SIG-M5 treated with dmso at 0.1 percent for 504 hours (cell line): ENCODE data around the gene SLC6A6.
"Not testable (repeated sequence)": the region's sequence is repeated elsewhere in the genome, so short reads cannot be mapped to it uniquely, and the experiment has no call there.

Experiments used
- DNase-seq: peaks from one replicate; lab custom pipeline; 2025; ENCODE audit not compliant: unreplicated experiment; lab: John Stamatoyannopoulos, UW

The SLC6A6 gene

DNA sequence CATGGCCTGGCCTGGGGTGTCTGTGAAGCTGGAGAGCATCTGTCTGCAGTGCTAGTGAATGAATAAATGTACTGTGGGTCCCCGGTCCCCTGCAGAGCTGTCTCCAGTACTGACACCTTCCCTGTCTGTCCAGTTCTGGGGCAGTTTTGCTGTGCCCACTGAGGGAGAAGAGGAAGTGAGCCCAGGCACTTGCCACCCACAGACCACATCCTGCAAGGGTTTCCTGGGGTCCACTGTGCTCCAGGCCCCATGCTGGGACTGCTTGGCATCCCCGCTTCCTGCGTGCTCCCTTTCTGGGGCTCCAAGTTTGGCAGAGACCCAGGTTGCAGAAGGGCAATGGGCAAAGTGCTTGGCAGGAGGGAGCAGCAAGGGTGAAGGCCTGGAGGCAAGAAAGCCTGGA, 4.9 kb upstream of the SLC6A6 start:
- peak; percentile 42 for DNase-seq

DNA sequence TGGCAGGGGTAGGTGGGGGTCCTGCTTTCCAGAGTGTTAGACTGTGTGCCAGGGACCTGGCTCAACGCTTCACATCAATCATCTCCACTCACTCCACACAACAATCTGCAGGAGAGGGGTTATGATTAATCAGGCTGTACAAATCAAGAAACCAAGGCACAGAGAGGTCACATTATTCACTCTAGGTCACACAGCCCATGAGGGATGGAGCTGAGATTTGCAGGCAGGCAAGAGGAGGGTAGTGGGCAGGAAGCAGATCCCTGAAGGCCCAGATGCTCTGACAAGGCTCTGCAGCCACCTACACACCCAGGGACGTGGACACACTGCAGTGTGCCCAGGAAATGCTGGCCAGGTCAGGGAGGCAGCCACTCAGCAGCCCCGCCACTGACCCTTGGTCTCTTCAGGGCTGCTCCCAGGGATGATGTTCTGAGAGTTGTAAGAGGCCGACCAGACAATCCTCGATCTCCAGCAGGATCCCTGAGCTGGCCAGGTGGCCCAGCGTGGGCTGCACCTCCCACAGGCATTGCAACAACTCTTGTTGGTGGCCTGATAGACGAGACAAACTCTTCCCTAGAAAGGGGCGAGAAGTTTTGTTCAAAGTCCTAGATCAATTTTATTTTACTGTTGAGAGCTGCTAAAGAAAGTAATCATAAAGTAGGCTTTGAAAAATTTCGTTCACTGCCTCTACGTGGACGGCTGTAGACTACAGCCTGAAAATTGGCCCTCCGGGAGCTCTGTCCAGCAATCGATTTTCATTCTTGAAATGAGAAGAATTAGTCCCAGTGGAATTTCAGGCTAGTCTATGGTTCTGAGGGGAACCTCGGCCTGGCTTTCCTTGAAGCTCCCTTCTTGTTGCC, 4.2 kb upstream of the SLC6A6 start:
- no peak for DNase-seq

DNA sequence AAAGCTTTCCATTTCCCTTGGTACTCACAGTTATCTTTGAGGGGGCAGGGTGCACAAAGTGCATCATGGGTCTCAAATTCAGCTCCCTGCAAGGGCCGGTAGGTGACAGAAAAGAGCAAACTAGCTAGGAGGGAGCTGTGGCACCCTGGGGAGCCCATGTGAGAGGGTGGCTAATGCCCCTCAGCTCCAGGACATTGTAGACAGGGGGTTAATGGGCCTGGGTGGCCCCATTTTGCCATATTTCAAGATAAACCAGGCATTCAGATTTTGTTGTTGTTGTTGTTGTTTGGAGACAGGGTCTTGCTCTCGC, 3.7 kb upstream of the SLC6A6 start:
- peak; percentile 14 for DNase-seq

DNA sequence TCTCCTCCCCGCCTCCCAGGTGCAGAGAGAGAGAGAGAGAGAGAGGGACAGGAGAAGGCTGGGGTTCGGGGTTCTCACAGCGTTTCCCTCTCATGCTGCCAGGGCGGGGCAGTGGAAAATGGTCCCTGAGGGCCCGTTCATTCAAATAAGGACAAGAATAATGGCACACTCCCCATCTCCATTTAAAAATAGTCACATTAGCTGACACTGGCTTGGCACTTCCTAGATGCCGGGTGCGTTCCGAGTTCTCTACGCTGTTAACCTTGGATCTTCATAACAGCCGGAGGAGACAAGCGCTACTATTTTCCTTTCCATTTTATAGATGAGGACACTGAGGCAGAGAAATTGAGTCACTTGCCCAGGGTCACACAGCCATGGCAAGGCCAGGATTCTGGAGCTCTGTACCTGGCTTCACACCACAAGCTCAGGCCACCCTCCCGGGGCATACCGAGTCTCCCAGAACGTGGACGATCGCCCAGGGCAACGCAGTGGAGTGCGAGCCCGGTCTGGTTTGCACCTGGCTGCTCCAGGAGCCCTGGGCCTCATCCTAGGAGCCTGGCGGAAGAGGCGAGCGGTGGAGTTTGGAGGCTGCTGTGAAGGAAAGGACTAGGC, 608 bp upstream of the SLC6A6 start:
- no peak for DNase-seq

DNA sequence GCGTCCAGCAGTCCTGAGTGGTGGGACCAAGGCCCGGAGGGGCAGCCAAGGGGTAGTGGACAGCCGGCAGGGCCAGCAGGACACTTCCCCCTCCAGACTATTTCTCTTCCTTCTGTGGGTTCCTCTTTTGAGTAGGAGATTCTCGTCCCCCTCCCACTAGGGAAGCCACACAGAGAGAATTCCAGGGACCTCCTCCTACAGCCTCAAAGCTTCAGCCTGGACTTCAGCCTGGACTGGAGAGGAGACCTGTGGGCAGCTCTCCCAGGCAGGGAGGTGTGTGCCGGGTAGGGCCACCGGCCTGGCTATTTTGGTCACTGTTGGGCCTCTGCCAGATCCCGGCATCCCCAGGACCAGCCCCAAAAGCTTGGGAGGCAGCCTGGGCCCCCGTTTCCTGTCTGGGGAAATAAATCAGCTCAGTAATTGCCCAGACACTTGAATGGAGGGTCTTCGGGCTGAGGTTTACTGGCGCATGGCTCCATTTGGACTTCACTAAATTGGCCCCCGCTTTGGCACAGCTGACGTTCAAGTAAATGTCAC, 1.3 kb downstream of the SLC6A6 start:
- DNase-seq: peak; percentile 72

DNA sequence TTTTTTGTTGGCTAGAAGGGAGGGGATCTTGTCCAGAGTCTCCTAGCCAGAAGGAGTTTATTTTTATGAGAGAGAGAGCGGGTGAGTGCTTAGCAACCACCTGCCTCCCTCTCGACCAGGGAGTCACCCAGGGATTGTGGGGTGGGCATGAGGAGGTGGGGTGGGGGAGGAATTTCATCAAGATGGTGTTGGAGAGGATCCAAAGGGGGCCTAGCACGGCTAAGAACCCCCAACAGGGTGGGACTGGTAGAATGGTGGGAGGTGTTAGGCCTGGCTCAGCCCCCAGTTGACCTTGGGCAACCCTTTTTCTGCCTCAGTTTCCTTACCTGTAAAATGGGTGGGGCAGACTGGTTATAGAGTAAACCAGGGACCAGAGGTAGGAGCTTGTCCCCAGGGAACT, 1.8 kb downstream of the SLC6A6 start:
- no peak for DNase-seq

DNA sequence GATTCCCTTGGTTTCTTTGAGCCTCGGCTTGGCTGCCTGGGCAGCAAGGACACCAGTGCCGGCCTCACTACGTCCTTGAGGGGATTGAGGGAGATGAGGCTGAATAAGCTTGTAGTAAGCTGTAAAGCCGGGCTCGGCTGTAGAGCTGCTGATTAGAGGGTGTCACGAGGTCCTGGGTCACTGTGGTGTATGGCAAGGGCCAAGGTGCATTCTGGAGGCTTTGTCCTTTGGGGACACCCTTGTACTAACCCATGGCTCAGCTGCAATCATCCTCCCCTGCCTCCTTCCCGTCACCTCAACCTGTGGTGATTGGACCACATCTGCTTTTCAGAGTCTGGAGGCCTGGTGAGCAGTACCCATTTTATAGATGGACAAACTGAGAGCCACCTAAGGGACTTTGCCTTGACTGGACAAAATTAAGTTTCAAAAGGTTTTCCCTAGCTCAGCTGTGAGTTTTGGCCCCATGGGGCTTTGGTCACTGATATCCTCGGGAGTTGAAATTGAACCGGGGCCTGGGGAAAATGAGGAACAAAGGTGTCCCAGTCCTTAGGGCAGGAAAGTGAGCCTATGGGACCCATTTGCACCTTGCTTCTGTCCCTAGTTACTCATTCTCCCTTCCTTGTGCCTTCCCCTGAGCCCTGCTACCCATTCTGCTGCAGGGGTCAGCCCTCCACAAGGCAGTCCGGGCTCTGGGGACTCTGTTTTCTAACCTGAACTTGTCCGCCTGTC, 2.4 kb downstream of the SLC6A6 start:
- DNase-seq: no peak

DNA sequence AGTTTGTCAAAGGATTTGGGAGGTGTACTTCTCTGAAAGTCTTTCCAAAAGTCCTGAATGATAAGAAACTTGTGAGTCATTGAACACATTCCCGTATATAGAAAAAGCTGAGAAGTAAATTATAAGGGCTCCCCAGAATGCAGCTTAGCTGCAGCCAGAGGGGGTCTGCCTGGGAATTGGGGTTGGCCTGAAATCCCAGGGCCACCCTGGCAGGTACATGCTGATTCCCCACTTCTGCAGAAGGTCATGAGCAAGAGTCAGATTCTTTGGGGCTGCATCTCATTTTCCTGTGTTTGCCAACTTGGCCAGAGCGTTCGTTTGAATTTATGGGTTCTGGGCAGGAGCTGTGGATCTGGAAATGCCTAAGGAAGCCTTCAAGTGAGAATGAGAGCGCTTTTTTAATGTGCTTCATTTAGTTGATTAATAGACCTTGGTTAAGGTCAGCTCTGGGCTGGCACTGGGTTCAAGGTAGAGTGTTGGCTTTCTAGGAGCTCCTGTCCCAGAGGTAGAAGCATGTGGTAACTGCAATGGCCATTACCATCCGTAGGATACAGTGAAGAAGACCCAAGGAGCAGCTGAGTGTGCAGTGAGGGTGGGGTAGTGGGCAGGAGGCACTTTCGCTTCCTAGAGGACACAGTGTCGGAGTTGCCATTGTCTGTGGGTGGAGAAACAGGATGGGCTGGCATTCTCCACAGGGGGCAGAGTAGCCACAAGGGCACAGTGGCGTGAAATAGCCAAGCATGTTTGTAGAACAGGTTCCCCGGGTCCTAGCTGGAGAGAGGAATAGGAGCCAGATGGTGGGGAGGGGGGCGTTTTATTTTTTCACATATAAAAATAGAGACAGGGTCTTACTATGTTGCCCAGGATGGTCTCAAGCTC, 3.2 kb downstream of the SLC6A6 start:
- peak; percentile 26 for DNase-seq

DNA sequence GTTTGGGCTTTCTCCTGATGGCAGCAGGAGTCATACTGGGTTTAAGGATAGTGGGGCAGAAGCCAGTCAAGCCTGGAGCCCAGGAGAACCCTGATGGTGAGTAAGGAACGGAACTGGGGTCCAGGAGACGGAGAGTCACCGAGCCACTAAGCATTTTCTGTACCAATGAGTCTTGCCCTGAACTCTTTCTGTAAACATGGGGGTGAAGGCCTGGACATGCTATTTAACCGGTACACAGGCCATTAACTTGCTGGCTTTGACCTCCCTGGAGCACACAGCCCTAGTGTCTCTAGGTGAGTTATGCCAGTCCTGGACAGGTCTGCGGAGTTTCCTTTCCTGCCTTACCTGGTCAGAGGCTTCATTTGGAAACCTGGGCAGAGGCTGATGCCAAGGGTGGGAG, 3.9 kb downstream of the SLC6A6 start:
- DNase-seq: no peak

DNA sequence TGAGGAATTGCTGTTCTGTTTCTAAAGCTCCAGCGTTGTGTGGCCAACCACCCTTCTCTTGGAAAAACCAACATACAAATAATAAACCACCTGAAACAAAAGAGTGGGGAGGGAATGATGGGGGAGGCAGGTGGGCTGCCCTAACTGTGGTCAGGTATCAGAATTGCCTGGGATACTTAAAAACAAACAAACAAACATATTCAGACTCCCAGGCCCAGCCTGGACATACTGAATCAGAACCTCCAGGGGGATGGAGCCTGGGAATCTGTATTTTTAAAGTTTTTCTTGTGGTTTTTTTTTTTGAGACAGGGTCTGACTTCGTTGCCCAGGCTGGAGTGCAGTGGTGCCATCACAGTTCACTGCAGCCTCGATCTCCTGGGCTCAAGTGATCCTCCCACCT, 4.4 kb downstream of the SLC6A6 start:
- no peak for DNase-seq

DNA sequence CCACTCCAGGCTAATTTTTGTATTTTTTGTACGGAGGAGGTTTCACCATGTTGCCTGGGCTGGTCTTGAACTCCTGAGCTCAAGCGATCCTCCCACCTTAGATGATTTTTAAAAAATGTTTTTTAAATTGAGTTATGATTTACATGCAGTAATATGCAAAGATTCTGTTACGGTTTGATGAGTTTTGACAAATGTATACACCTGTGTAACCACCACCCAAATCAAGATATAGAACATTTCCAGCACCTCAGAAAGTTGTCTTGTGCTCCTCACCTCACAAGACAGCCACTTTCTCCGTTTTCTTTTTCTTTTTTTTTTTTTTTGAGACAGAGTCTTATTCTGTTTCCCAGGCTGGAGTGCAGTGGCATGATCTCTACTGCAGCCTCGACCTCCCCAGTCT, 4.8 kb downstream of the SLC6A6 start:
- DNase-seq: no peak

DNA sequence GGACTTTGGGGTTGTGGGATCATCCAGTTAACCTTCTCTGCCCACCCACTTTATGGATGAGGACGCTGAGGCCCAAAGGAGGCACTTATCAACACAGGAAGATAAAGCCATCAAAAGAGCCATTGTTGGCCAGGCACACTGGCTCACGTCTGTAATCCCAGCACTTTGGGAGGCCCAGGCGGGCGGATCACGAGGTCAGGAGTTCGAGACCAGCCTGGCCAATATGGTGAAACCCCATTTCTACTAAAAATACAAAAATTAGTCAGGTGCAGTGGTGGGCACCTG, 7.3 kb downstream of the SLC6A6 start:
- not testable (repeated sequence) for DNase-seq

DNA sequence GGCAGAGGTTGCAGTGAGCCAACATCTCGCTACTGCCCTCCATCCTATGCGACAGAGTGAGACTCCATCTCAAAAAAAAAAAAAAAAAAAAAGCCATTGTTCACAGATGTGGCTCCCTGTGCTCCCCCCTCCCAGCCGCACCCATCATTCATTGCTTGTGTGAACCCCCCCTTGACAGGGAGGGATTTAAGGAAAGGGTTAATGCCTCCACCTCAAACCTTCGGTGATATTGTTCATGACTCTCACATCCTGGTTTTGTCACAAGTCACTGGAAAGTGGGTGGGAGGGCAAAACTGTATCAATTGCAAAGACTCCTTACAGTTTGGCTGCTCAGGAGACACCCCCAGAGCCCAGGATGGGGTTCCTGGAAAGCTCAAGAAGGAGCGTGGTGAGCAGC, 7.7 kb downstream of the SLC6A6 start:
- DNase-seq: no peak

DNA sequence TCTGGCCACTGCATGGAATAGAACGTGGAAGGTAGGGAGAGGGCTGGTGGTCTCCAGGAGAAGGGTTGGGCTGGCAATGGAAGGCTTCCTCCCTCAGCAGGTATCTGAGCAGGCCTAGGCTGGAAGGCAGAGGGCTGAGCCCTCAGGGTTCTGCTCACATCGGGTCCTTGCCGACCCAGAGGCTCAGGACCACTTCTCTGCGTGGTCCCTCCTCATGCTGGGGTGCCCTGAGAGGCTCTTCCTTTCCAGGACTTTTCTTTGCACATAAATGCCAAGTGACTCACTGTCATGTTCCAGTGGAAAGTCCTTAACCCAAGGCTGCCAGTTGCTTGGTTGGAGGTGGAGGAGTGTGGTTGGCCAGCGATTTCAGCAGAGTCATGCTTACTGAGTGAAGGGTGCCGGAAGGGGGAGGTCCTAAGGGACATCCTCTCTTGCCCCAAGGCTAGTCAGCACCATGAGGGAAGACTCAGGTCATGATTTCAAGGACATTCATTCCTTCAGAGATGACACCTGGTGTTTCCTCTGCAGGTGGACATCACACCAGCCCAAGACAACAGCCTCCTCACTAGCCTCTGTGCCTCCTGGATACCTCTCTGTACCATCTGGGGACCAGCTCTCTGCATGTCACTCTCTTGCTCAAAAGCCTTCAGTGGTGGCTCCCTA, 8.2 kb downstream of the SLC6A6 start:
- peak; percentile 92 for DNase-seq

DNA sequence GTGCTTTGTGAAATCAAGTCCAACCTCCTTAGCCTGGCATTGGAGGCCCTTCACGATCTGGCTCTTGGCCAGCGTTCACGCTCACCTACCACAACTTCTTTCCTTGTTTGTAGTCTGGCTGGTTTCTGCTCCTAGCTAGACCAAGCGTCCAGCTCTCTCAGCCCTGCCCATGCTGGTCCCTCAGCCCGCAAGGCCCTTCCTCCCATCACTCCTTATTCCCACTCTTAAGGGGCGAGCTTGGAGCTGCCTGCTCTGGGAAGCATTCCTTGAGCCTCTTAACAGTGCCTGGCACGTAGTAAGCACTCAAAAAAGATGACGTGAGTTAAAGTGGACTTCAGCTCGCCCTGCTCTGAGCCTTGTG, 8.7 kb downstream of the SLC6A6 start:
- no peak for DNase-seq

DNA sequence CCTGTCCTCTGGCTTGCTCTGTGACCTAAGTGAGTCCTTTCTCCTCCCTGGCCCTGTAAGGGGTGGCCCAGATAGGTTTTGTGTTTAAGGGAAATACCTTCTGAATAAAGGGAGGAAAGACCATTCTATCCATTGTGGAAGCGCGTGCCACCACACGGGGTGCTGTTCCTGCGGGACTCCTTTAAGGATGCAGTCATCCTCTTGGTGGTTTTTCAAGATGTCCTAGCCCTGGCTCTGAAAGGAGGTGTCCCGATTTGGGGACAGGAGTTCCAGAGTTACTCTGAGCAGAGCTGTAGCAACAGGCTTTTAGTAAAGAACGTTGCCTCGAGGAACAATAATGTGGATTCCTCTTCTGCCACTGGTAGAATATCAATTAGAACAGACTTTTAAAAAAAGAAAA, 9.6 kb downstream of the SLC6A6 start:
- DNase-seq: no peak

DNA sequence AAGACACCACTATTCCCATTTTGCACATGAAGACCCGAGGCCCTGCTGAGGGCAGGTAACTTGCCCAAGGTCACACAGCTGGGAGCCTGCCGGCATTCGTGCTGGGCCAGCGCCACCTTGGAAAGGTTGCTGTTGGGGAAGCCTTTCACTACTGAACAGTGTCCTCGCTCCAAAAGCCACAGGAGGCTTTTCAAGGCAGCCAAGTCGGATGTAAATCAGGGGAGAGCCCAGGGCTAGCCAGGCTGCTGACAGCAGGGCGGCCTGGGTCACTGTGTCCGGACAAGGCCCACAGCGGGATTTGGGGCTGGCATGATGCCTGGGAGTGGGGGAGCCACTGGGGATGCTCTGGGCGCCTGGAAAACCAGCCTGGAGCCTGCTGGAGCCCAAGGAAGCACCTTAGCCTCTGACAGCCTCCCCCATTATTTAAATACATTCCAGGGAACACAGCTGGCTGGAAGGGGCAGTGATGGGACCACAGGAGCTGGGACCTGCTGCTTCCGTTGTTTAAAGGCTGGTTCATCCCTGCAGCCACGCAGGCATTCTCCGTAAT, 10.5 kb downstream of the SLC6A6 start:
- no peak for DNase-seq

DNA sequence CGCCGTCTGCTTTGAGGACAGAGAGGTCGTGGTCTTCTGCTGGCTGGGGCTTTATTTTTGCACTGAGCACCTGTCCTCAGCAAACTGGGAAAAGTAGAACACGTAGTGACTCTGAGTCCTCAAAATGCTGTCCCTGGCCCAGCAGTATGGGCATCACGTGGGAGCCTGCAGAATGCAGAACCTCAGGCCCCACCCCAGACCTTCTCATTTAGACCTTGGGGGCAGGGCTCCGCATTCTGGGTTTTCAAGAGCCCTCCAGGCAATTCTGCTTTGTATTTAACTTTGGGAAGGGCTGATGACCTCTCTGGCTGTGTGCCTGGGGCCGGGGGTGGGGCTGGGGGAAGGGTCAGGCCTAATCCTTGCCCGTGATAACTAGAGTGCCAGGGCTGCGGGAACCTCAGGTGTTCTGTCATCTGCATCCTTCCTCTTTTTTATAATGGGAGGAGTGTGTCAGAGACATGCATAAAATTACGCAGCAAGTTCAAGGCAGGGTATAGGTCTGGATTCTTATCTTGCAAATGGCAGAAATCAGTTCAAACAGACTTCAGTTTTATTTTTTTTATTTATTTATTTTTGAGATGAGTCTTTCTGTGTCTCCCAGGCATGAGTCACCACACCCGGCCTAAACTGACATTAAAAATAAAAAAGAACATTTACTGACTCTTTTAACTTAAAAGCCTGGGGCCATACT, 11.1 kb downstream of the SLC6A6 start:
- DNase-seq: no peak

DNA sequence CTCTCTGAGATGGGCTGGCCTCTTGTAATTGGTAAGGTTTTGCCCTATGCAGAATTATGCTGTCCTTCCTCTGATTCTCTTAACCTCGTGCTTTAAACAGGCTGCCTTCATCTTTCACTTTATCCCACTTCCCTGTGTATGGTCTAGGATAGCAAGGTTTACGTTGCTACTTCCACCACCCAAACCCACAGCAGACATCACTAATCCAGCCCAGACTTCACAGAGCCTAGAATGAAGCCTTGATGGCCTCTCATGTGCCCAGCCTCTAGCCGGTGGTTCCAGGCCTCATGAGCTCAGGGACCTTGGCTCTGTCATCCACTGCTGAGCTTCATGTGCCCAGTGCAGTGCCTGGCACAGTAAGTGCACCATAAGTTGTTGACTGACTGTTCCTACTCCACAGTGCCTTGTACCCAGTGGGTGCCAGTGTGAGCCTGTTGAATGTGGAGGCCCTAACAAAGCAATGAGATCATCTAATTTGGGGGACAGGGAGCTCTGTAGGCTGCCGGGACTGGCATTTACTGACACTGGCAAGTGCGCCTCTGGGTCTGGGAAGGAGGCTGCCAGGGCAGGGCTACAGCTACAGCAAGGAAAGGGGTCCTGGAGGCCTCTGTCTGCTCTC, 12.5 kb downstream of the SLC6A6 start:
- no peak for DNase-seq

DNA sequence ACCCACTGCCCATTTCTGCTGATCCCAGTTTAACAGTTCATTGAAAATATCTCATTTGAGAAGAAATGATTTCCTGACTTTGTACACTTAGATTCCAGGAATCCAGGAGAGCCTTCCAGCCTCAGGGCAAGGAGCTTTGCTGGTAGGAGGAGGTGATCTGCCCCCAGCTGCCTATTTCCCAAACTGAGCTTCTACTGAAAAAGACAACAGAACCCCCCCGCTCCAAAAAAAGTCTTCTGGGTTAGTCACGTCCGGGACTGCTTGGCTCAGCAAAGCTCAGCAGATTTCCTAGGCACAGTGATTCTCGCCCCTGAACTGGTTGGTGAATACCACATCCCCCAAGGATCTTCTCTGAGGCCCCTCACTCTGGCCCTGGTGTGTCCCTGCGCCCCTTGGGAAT, 13.1 kb downstream of the SLC6A6 start:
- DNase-seq: no peak
